Measurements from ENCODE around the gene ATP7A.

DNA sequence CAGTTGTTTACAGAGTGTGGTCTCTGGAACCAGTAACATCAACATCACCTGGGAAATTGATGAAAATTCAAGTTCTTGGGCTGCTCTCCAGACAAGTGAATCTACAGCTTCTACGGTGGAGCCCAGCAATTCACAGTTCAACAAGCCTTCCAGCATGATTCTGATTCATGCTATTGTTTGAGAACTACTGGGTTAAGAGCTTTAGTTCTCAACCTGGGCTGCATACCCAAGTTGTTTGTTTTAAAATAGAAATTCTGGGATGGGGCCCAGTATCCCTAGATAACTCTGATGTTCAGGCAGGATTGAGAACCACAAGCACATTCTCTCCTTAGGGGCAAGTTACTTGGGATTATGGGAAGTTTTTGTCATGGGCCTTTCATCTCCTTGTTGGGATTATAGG, 155.6 kb downstream of the ATP7A start:
- TF ChIP-seq YY1 (IDR thresholded peaks at IDR 0.05; ENCODE audit: extremely low read depth, insufficient replicate concordance, low read depth, low read length) = no peak
- TF ChIP-seq POLR2A (IDR thresholded peaks at IDR 0.05; ENCODE audit: borderline replicate concordance, extremely low read depth, insufficient read depth, insufficient read length) = no peak
- TF ChIP-seq, protein P1, sequence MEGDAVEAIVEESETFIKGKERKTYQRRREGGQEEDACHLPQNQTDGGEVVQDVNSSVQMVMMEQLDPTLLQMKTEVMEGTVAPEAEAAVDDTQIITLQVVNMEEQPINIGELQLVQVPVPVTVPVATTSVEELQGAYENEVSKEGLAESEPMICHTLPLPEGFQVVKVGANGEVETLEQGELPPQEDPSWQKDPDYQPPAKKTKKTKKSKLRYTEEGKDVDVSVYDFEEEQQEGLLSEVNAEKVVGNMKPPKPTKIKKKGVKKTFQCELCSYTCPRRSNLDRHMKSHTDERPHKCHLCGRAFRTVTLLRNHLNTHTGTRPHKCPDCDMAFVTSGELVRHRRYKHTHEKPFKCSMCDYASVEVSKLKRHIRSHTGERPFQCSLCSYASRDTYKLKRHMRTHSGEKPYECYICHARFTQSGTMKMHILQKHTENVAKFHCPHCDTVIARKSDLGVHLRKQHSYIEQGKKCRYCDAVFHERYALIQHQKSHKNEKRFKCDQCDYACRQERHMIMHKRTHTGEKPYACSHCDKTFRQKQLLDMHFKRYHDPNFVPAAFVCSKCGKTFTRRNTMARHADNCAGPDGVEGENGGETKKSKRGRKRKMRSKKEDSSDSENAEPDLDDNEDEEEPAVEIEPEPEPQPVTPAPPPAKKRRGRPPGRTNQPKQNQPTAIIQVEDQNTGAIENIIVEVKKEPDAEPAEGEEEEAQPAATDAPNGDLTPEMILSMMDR (IDR thresholded peaks at IDR 0.05 in 2 of 3, conservative IDR thresholded peaks at IDR 0.05 in 1 of 3; ENCODE audit: borderline replicate concordance in 1 of 3, insufficient read depth in 1 of 3, low read depth in 2 of 3, low read length in 2 of 3) = no peak
- TF ChIP-seq EZH2phosphoT487 (IDR thresholded peaks at IDR 0.05; ENCODE audit: borderline replicate concordance) = no peak
- no peak for TF ChIP-seq ZNF274 (IDR thresholded peaks at IDR 0.05; ENCODE audit: low read depth, low read length)
- no peak for TF ChIP-seq JUND (IDR thresholded peaks at IDR 0.05)
- TF ChIP-seq CBX3 (IDR thresholded peaks at IDR 0.05; ENCODE audit: low read depth) = no peak
- no peak for TF ChIP-seq EGR1 (IDR thresholded peaks at IDR 0.05; ENCODE audit: low read depth)
- no peak for TF ChIP-seq SRF (IDR thresholded peaks at IDR 0.05; ENCODE audit: low read depth)
- TF ChIP-seq SIN3A (IDR thresholded peaks at IDR 0.05; ENCODE audit: low read depth) = no peak
- no peak for TF ChIP-seq POLR2AphosphoS5 (IDR thresholded peaks at IDR 0.05; ENCODE audit: low read depth, low read length)
- TF ChIP-seq, protein P2, sequence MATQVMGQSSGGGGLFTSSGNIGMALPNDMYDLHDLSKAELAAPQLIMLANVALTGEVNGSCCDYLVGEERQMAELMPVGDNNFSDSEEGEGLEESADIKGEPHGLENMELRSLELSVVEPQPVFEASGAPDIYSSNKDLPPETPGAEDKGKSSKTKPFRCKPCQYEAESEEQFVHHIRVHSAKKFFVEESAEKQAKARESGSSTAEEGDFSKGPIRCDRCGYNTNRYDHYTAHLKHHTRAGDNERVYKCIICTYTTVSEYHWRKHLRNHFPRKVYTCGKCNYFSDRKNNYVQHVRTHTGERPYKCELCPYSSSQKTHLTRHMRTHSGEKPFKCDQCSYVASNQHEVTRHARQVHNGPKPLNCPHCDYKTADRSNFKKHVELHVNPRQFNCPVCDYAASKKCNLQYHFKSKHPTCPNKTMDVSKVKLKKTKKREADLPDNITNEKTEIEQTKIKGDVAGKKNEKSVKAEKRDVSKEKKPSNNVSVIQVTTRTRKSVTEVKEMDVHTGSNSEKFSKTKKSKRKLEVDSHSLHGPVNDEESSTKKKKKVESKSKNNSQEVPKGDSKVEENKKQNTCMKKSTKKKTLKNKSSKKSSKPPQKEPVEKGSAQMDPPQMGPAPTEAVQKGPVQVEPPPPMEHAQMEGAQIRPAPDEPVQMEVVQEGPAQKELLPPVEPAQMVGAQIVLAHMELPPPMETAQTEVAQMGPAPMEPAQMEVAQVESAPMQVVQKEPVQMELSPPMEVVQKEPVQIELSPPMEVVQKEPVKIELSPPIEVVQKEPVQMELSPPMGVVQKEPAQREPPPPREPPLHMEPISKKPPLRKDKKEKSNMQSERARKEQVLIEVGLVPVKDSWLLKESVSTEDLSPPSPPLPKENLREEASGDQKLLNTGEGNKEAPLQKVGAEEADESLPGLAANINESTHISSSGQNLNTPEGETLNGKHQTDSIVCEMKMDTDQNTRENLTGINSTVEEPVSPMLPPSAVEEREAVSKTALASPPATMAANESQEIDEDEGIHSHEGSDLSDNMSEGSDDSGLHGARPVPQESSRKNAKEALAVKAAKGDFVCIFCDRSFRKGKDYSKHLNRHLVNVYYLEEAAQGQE (IDR thresholded peaks at IDR 0.05; ENCODE audit: low read depth) = no peak
